ENCODE data around the gene ZNF205. TPM values are rescaled to one million over a fixed set of nuclear protein-coding genes. Genes with fewer than 3 reads are reported as not detected.

Gene ZNF205
- total and polyA plus RNA-seq, 2 of the 8 experiments (the other 6 are each of a cell fraction or from before 2014, with no cell fraction given) = 19.1 to 19.9 TPM

DNA sequence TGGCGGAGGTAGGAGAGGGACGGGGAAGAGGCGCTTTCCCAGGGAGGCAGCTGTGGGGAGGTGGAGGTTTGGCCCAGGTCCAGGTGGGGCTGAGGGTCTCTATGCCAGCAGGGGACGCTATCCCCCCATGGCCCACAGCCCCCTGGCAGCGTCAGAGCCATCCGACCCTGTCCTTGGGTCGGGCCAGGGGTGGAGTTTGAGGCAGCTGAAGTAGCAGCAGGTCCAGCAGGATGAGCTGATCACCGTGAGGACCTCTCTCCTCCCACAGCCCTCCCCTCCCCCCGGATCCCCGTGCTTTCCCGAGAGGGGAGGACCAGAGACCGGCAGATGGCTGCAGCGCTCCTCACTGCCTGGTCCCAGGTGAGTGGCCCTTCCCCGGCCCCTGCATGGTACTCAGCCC is 3.2 kb downstream of the ZNF205 start:
- FAIRE-seq = no peak
- Histone ChIP-seq H4K91ac (replicated peaks; ENCODE audit: insufficient read length, low read length) (no peak overlapping the region), H3K79me2 (ENCODE audit: control insufficient read depth in 1 of 2, insufficient read depth in 2 of 2, low read length in 2 of 2) (peaks cover 0 to 17% of the 10 kb centered on the region in 2 experiments; a peak in 2 of 4 replicates), H2AFZ (ENCODE audit: low read length) (no peak overlapping the region), H3K9me3 (ENCODE audit: insufficient read depth in 2 of 2, low read depth in 1 of 2, low read length in 1 of 2) (no peaks in the 10 kb centered on the region), H3K18ac (ENCODE audit: extremely low read depth, low read length) (no peak overlapping the region), H3K14ac (ENCODE audit: insufficient read length) (no peak overlapping the region), H3K9ac (replicated peaks in 1 of 4; ENCODE audit: extremely low read depth in 1 of 4, low read depth in 3 of 4, low read length in 3 of 4) (no peak overlapping the region), H3K36me3 (ENCODE audit: control insufficient read depth in 2 of 4, insufficient read depth in 4 of 4, low read length in 3 of 4) (peaks cover 0 to 27% (median 16%) of the 10 kb centered on the region in 4 experiments; a peak in 7 of 8 replicates), H2BK5ac (ENCODE audit: low read depth, low read length) (no peak overlapping the region), H4K20me1 (replicated peaks in 1 of 2; ENCODE audit: control insufficient read depth in 1 of 2, insufficient read depth in 2 of 2, low read length in 2 of 2) (peaks cover 0 to 8% of the 10 kb centered on the region in 2 experiments), H3K56ac (replicated peaks; ENCODE audit: insufficient read length, low read depth, low read length) (no peak overlapping the region), H2BK20ac (ENCODE audit: low read length) (no peak overlapping the region), H3K4ac (replicated peaks; ENCODE audit: insufficient read length, low read depth, low read length) (no peak overlapping the region), H3K23ac (ENCODE audit: insufficient read length) (no peak overlapping the region), H3K4me3 (ENCODE audit: extremely low read depth in 1 of 4, insufficient read depth in 2 of 4, low read depth in 3 of 4, low read length in 4 of 4) (no peak overlapping the region), H4K8ac (ENCODE audit: extremely low read depth, insufficient read depth, low read length) (no peak overlapping the region), H3K23me2 (ENCODE audit: low read depth, low read length) (peaks cover 8% of the 10 kb centered on the region), H3K4me2 (ENCODE audit: insufficient read depth in 1 of 2, low read depth in 2 of 2, low read length in 2 of 2) (no peak overlapping the region), H3K79me1 (ENCODE audit: low read depth, low read length) (peaks cover 6% of the 10 kb centered on the region; the same call in 1 of the 2 replicates), H3K4me1 (replicated peaks in 1 of 4; ENCODE audit: control insufficient read depth in 3 of 4, insufficient read depth in 4 of 4, low read length in 3 of 4) (peaks cover 0 to 15% (median 8%) of the 10 kb centered on the region in 4 experiments; a peak in 5 of 7 replicates), H3K27me3 (replicated peaks in 1 of 4; ENCODE audit: control insufficient read depth in 3 of 4, extremely low read depth in 1 of 4, insufficient read depth in 3 of 4, low read length in 3 of 4) (no peaks in the 10 kb centered on the region), H2AK5ac (ENCODE audit: low read depth, low read length) (no peak overlapping the region), H2BK120ac (replicated peaks; ENCODE audit: low read depth, low read length) (no peak overlapping the region), H3K27ac (ENCODE audit: low read depth, low read length) (peak overlapping the region; percentile 20; the same call in 1 of the 2 replicates), H2BK15ac (ENCODE audit: low read length) (no peak overlapping the region), H4K5ac (ENCODE audit: insufficient read length, low read depth, low read length) (no peak overlapping the region), H2BK12ac (ENCODE audit: low read depth, low read length) (no peak overlapping the region)
- no peak for DNase-seq (ENCODE audit: low read depth in 1 of 2, low spot score in 2 of 2)
- ChIA-PET CTCF (ENCODE audit: partially characterized antibody) (interaction anchor here (0.7 to 36.8 kb wide), 8 partner anchors 8 to 66 kb away, joined by 3 to 619 read pairs (median 12); partner anchors contain the start of genes ZNF213 and ZSCAN10), POLR2A (ENCODE audit: partially characterized antibody) (interaction anchor here (0.8 to 12.1 kb wide), 6 partner anchors 10 to 104 kb away, joined by 3 to 169 read pairs (median 4); partner anchors contain the start of genes ZNF213 and ZSCAN10)
- TF ChIP-seq, protein P1, sequence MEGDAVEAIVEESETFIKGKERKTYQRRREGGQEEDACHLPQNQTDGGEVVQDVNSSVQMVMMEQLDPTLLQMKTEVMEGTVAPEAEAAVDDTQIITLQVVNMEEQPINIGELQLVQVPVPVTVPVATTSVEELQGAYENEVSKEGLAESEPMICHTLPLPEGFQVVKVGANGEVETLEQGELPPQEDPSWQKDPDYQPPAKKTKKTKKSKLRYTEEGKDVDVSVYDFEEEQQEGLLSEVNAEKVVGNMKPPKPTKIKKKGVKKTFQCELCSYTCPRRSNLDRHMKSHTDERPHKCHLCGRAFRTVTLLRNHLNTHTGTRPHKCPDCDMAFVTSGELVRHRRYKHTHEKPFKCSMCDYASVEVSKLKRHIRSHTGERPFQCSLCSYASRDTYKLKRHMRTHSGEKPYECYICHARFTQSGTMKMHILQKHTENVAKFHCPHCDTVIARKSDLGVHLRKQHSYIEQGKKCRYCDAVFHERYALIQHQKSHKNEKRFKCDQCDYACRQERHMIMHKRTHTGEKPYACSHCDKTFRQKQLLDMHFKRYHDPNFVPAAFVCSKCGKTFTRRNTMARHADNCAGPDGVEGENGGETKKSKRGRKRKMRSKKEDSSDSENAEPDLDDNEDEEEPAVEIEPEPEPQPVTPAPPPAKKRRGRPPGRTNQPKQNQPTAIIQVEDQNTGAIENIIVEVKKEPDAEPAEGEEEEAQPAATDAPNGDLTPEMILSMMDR (IDR thresholded peaks at IDR 0.05; ENCODE audit: control extremely low read depth in 1 of 3, insufficient read depth in 1 of 3, low read depth in 1 of 3, low read length in 3 of 3) = peak; percentile 57 to 61 (median 58)
- TF ChIP-seq RAD21 (IDR thresholded peaks at IDR 0.05 in 1 of 2, conservative IDR thresholded peaks at IDR 0.05 in 1 of 2; ENCODE audit: low read depth in 2 of 2, low read length in 2 of 2) = peak; percentile 52 to 59; a peak in 3 of 4 replicates
- no peak for TF ChIP-seq RFX5 (IDR thresholded peaks at IDR 0.05; ENCODE audit: borderline replicate concordance, low read depth, low read length)
- WGBS, 2 experiments (ENCODE audit: extremely low coverage in 1 of 2, insufficient coverage in 1 of 2, insufficient read length in 1 of 2, insufficient replicate concordance in 2 of 2, low coverage in 1 of 2, low lambda C conversion rate in 2 of 2, missing lambda C conversion rate in 1 of 2) = 87% methylated on average over 12 of the region's 14 CpGs; no CpG with 5 or more reads in 1 of the 2 experiments

Measured in H1 (cell line).